HUDEP-2 (cell line): ENCODE data around the gene ASAH2B.

Source experiments
- DNase-seq, 76 experiments: peaks; one replicate each; lab custom pipeline; 2025; ENCODE audit not compliant: unreplicated experiment in 76 of 76; lab: John Stamatoyannopoulos, UW

The ASAH2B gene

DNA sequence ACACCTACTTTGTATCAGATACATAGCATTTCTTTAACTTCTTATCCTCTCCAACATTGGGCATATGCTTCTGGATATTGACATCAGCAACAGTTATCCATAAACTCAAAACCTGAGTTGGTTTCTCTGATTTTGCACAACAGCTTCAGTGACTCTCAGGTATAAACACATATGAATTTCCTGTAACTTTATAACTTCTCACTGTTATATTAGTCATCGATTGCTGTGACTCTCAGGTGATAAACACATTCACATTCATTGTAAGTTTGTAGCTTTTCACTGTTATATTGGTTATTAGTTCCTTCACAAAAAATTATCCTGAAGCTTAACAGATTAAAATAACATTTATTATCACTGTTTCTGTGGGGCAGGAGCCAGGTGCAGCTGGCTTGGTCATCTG is 57.0 kb downstream of the ASAH2B start:
- no peak for DNase-seq

DNA sequence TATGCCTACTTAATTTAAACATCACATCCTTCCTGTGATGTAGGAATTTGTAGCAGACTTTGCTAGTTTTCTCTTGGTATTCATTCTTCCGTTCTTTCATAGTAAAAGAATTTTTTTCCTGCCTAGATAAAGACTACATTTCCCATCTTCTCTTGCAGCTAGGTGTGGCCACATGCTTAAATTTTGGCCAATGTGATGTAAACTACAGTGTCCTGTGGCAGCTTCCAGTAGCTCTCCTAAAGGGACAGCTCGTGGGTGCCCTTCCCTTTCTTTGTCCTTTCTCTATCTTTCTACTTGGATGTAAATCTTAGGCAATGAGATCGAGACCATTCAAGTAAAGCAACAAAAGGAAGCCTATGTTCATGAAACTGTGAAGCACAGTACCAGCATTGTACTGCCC is 58.6 kb downstream of the ASAH2B start:
- DNase-seq, result no peak

DNA sequence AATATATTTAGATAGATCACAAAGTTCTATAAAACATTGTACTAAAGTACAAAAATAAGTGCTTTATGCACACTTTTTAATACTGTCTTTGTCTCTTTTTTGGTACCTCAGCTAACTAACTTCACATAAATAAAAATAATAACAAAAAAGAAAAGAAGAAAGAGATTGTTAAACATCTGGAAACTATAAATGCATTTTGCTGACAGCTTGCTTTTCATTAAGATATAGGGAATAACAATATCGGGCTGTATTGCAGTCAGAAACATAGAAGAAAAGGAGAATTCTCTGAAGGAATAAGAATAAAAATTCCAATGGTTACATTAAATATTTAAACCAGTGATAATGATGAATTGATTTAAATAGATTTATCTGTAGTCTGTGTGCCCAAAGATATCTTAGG is 59.9 kb downstream of the ASAH2B start:
- DNase-seq, result no peak

DNA sequence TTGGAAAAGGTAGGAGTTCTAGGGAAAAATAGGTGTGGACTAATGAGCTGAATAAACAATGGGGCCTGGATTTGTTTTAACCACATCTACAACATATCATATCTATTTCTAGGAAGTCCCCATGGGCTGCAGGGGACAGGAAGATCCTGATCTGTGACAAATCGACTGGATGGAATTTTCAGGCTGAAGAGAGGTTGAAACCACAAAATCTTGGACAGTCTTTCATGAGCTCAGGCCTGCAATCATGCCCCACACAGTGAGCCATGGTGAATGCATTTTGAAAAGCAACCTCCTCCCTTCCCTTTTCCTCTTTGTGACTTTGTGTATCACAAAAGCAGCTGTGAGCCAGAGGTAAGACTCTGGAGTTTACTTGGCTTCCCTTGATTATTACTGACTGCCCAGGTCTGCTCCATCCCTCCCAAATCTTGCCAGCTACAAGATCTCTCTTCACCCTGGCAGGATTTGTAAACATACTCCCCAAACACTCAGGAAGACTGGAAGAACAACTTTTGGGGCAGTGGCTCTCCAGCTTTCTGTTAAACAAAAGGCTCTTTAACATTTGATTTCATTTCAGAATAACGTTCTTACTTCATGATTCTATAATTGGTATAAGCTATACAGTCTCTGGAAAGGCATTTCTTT is 66.4 kb downstream of the ASAH2B start:
- DNase-seq, result no peak

DNA sequence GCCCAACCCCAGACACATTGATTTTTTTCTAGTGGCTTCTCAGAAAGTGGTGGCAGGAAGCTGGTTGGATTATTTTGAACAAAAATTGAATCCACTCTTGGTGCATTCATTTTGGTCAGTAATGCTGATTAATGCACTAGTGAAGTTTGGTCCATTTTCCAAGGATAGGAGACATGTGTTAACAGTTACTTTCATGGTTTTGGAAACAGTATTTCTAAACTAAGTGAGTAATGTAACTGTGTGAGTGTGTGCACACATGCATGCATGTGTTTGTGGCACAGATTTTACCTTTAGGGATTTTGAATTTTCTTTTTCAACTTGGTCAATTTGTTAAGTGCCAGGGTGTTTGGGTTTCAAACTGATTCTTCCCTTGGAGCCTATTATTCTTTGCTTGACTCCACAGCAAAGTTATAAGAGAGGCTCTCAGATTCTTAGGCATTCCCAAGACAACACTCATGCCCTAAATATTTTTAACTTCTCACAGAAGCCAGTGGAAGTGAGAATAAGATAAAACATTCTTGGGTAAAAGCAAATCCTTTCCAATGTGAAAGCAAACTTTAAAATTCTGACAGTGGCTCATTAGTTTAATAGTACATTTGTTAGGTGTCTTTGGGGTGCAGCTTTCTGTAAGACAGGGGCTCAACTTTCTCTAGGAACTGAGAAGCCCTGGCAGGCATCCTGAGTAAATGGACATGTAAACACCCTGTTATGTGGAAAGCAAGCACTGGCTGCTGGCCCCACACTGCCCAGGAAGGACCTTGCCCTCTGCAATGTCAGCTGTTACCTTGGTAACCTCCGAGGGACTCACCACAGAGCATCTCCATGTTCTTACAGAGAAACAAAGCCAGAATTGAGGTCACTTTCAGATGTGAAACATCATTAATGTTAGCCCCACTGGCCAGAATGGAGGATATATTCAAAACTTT is 68.4 kb downstream of the ASAH2B start:
- DNase-seq, result no peak
